Uterus (tissue), 4 donors: ENCODE measurements around the gene GATA6. TPM values are rescaled to one million over a fixed set of nuclear protein-coding genes. Genes with fewer than 3 reads are reported as not detected.

Experiments
- DNase-seq, 2 donors: peaks; one replicate each; pipeline ENCODE4 v3.0.0-alpha.2; 2019 to 2020
- H3K27ac ChIP-seq, 2 donors: fragments of 200-600 bp; sonication (generic); 1 replicate in 1 of 2; 2 replicates in 1 of 2; pipeline ENCODE4 v1.5.1; 2016 to 2018
- H3K27me3 ChIP-seq, 2 donors: fragments of 200-600 bp; sonication (generic); one replicate each; pipeline ENCODE4 v1.5.1; 2018 to 2019; ENCODE audit warnings: control low read depth in 1 of 2
- H3K36me3 ChIP-seq, 2 donors: fragments of 200-600 bp; sonication (generic); one replicate each; pipeline ENCODE4 v1.5.1; 2019; ENCODE audit warnings: control low read depth in 1 of 2
- H3K4me1 ChIP-seq, 2 donors: fragments of 200-600 bp; sonication (generic); one replicate each; pipeline ENCODE4 v1.5.1; 2018 to 2019; ENCODE audit warnings: control low read depth in 1 of 2
- H3K4me3 ChIP-seq, 2 donors: fragments of 200-600 bp; sonication (generic); 1 replicate in 1 of 2; 2 replicates in 1 of 2; pipeline ENCODE4 v1.5.1; 2018 to 2019; ENCODE audit warnings: mild to moderate bottlenecking in 1 of 2
- H3K9me3 ChIP-seq, 2 donors: fragments of 200-600 bp; sonication (generic); one replicate each; pipeline ENCODE4 v1.5.1; 2019; ENCODE audit warnings: control low read depth in 1 of 2
- CTCF ChIP-seq, 4 experiments: fragments of 200-600 bp in 2 of 4; fragments of 450-650 bp in 2 of 4; sonication (generic) in 2 of 4; IDR thresholded peaks; one replicate each; pipeline ENCODE4 v1.5.1; 2016 to 2019; ENCODE audit warnings: antibody characterized with exemption in 4 of 4, mild to moderate bottlenecking in 2 of 4, moderate library complexity in 1 of 4
- POLR2A ChIP-seq, 2 donors: fragments of 450-650 bp; IDR thresholded peaks; one replicate each; pipeline ENCODE4 v1.6.1; 2016; ENCODE audit warnings: antibody characterized with exemption in 2 of 2, mild to moderate bottlenecking in 1 of 2, moderate library complexity in 1 of 2
- intact Hi-C: fragments of 100-400 bp; cut with DNase I; formaldehyde crosslinking; loops from one replicate; pipeline ENCODE4 v1.15.1; 2023; ENCODE audit warnings: low total_unique reads
- total RNA-seq, 4 donors: library from RNA; depleted of rRNA in 3 of 4; stranded (reverse); fragments of >200 nt in 3 of 4; gene quantifications; one replicate each; pipeline versions ENCODE4 v1.1.0 to v1.2.4, GENCODE V29; 2014 to 2023
- donor health status: DM: yes; HTN: yes; CAD: no.

The GATA6 gene
- total RNA-seq, 4 donors from 2014 or later: 28.2 to 59.6 (median 39.5) TPM

- intact Hi-C loops: no loop called here
- Histone ChIP-seq H3K27ac (peak overlapping the region; percentile 85 to 87), H3K4me3 (no peak overlapping the region), H3K4me1 (peaks cover 18 to 19% of the 10 kb centered on the region in 2 donors), H3K27me3 (no peaks in the 10 kb centered on the region), H3K36me3 (no peaks in the 10 kb centered on the region), H3K9me3 (no peaks in the 10 kb centered on the region)
- TF ChIP-seq POLR2A (IDR thresholded peaks at IDR 0.05) (no peak), CTCF (IDR thresholded peaks at IDR 0.05) (no peak)
- no peak for DNase-seq
These were observed 16.5 kb downstream of the GATA6 start for GRCh38 chr18:22185771-22186386.

GRCh38 chr18:22186484-22186971 is 17.1 kb downstream of the GATA6 start:
- TF ChIP-seq POLR2A (IDR thresholded peaks at IDR 0.05): no peak
- TF ChIP-seq CTCF (IDR thresholded peaks at IDR 0.05): no peak
- Histone ChIP-seq H3K9me3 (no peaks in the 10 kb centered on the region), H3K36me3 (no peaks in the 10 kb centered on the region), H3K4me1 (peaks cover 18 to 19% of the 10 kb centered on the region in 2 donors), H3K27ac (peak overlapping the region; percentile 85 to 87), H3K4me3 (no peak overlapping the region), H3K27me3 (no peaks in the 10 kb centered on the region)
- intact Hi-C loops: no loop called here
- no peak for DNase-seq

GRCh38 chr18:22188559-22189267 is 19.3 kb downstream of the GATA6 start:
- Histone ChIP-seq H3K27ac (peak overlapping the region; percentile 85 to 87), H3K9me3 (no peaks in the 10 kb centered on the region)
- DNase-seq: peak in 1 of 2 donors; percentile 54

GRCh38 chr18:22189449-22190166 is 20.2 kb downstream of the GATA6 start:
- H3K27ac ChIP-seq: peak overlapping the region; percentile 85 to 87
- no peaks in the 10 kb centered on the region for H3K27me3 ChIP-seq
- no peak for DNase-seq
- intact Hi-C loops: loop anchor here (5.0 kb wide), 1 partner anchor 158 kb away; no protein-coding TSS in a partner anchor
- no peak overlapping the region for H3K4me3 ChIP-seq
- TF ChIP-seq POLR2A (IDR thresholded peaks at IDR 0.05) (no peak), CTCF (IDR thresholded peaks at IDR 0.05) (no peak)
- H3K4me1 ChIP-seq: peaks cover 13 to 24% of the 10 kb centered on the region in 2 donors
- H3K9me3 ChIP-seq: no peaks in the 10 kb centered on the region
- H3K36me3 ChIP-seq: no peaks in the 10 kb centered on the region

More at GRCh38 chr18:22188559-22189267, 19.3 kb downstream of the GATA6 start:
- peaks cover 18 to 24% of the 10 kb centered on the region in 2 donors for H3K4me1 ChIP-seq
- H3K4me3 ChIP-seq: no peak overlapping the region
- H3K36me3 ChIP-seq: no peaks in the 10 kb centered on the region
- H3K27me3 ChIP-seq: no peaks in the 10 kb centered on the region
- TF ChIP-seq POLR2A (IDR thresholded peaks at IDR 0.05): no peak
- intact Hi-C loops: no loop called here

GRCh38 chr18:22191346-22191695 is 21.9 kb downstream of the GATA6 start:
- DNase-seq: no peak
- Histone ChIP-seq H3K9me3 (no peaks in the 10 kb centered on the region), H3K27ac (peak overlapping the region; percentile 85 to 87), H3K4me1 (peaks cover 13 to 18% of the 10 kb centered on the region in 2 donors), H3K36me3 (no peaks in the 10 kb centered on the region), H3K4me3 (no peak overlapping the region), H3K27me3 (no peaks in the 10 kb centered on the region)
- TF ChIP-seq POLR2A (IDR thresholded peaks at IDR 0.05) (no peak), CTCF (IDR thresholded peaks at IDR 0.05) (no peak)
- intact Hi-C loops: loop anchor here (5.0 kb wide), 1 partner anchor 156 kb away; no protein-coding TSS in a partner anchor
